Endodermal cell (in vitro differentiated cells): ENCODE results near the gene KNSTRN. TPM values are rescaled to one million over a fixed set of nuclear protein-coding genes. Genes with fewer than 3 reads are reported as not detected.

Source experiments
- DNase-seq: peaks from one replicate; pipeline ENCODE4 v3.0.0-alpha.2; 2017
- H3K27ac ChIP-seq: 2 replicates; pipeline ENCODE4 v1.5.1; 2013; ENCODE audit warnings: mild to moderate bottlenecking, low read depth, low read length, moderate library complexity
- H3K27me3 ChIP-seq: 2 replicates; pipeline ENCODE4 v1.6.1; 2013; ENCODE audit warnings: mild to moderate bottlenecking, low read length, moderate library complexity; ENCODE audit not compliant: insufficient read depth, control insufficient read depth, poor library complexity, severe bottlenecking
- H3K36me3 ChIP-seq: 2 replicates; pipeline ENCODE4 v1.7.0; 2013; ENCODE audit warnings: mild to moderate bottlenecking, low read length, moderate library complexity; ENCODE audit not compliant: control insufficient read depth, insufficient read depth
- H3K4me1 ChIP-seq: one replicate; pipeline ENCODE4 v1.7.0; 2013; ENCODE audit warnings: low read length; ENCODE audit not compliant: control insufficient read depth, insufficient read depth
- H3K4me3 ChIP-seq: 2 replicates; pipeline ENCODE4 v1.5.1; 2013; ENCODE audit warnings: mild to moderate bottlenecking, low read length, moderate library complexity
- H3K9ac ChIP-seq: 2 replicates; pipeline ENCODE4 v1.6.1; 2013; ENCODE audit warnings: mild to moderate bottlenecking, low read length, moderate library complexity; ENCODE audit not compliant: poor library complexity, severe bottlenecking; ENCODE audit errors: extremely low read depth
- H3K9me3 ChIP-seq: 2 replicates; pipeline ENCODE4 v1.6.1; 2013; ENCODE audit warnings: mild to moderate bottlenecking, low read length, moderate library complexity; ENCODE audit not compliant: control insufficient read depth
- H3K27ac Mint-ChIP-seq: 2 replicates; pipeline ENCODE4 v1.8.0; 2020; ENCODE audit warnings: mixed read lengths
- H3K27me3 Mint-ChIP-seq: 2 replicates; pipeline ENCODE4 v1.8.0; 2021; ENCODE audit warnings: mild to moderate bottlenecking, mixed read lengths; ENCODE audit not compliant: insufficient read depth
- H3K36me3 Mint-ChIP-seq: 2 replicates; pipeline ENCODE4 v1.8.0; 2020; ENCODE audit warnings: low read depth, mixed read lengths
- H3K4me1 Mint-ChIP-seq: 2 replicates; pipeline ENCODE4 v1.8.0; 2020; ENCODE audit warnings: mixed read lengths
- H3K4me3 Mint-ChIP-seq: 2 replicates; pipeline ENCODE4 v1.8.0; 2020; ENCODE audit warnings: mild to moderate bottlenecking, moderate library complexity, mixed read lengths
- H3K9me3 Mint-ChIP-seq: 2 replicates; pipeline ENCODE4 v1.8.0; 2020; ENCODE audit warnings: mild to moderate bottlenecking, mixed read lengths
- WGBS, 2 experiments: methylation state at CpG; one replicate each; pipeline versions ENCODE4 v1.1.5 to v1.1.7; 2013; ENCODE audit warnings: missing lambda C conversion rate in 2 of 2, mixed read lengths in 1 of 2; ENCODE audit not compliant: insufficient coverage in 1 of 2, insufficient read length in 1 of 2; 5-methylcytosine and 5-hydroxymethylcytosine counted together
- total RNA-seq, 2 donors: library from RNA; stranded (reverse); fragmentation: NEBNext Ultra II Directional in 1 of 2; extraction: Animal tissue kit (Norgen Biotek cat#: 25700) in 1 of 2; gene quantifications; 2 replicates in 1 of 2; 3 replicates in 1 of 2; pipeline ENCODE4 v1.2.1, GENCODE V29; 2021
- TF ChIP-seq, protein P1 (sequence below): fragments of 200-600 bp; sonication (generic); conservative IDR thresholded peaks from 2 replicates; pipeline ENCODE4 v1.5.0; 2021; ENCODE audit warnings: antibody characterized with exemption, mild to moderate bottlenecking

The KNSTRN gene
- total RNA-seq, 2 donors from 2014 or later: 57.6 to 92.4 TPM

DNA sequence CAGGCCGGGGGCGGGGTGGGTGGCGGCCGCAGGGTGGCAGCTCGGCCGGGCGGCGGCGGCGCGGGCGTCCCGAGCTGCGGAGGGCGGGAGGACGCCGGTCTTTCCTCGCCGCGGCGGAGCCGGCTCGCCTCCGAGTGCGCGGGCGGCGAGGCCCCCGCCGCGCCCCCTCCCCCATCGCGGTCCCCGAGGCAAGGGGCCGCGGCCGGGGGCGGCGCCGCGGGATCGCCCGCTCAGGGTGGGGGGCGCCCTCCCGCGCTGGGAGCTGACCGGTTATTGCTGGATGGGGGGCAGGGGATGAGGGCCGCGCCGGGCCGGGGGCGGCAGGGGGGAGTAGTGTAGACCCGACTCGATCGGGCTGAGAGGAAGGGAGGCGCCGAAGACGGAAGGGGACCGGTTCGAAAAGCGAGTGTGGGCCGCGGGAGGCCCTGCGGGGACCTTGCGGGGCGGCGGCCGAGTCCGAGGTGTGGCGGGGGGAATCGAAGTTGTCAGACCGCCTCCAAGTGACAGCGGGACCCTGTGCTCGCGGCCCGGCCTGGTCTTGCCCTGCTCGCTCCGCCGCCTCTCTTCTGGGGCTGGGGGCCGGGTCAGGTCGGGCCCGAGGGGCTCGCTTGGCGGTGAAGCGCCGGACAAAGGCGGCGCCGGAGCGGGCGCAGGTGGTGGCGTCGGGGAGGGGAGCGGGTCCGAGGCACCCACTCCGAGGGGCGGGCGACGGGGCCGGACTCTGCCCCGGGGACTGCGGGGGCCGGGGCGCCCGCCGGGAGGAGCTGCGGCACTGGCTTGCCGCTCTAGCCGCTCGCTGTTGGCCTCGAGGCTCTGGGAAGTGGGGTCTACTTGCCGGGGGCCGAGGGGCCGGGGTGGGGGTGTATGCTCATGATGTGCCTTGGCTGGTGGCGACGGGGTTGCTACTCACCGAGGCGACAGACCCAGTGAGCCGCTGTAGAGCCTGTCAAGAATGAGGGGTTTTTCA is 59.3 kb downstream of the KNSTRN start:
- H3K27me3 Mint-ChIP-seq: peaks cover 14% of the 10 kb centered on the region
- Histone ChIP-seq H3K36me3 (no peaks in the 10 kb centered on the region), H3K9me3 (no peaks in the 10 kb centered on the region), H3K4me1 (peaks cover 18% of the 10 kb centered on the region), H3K27me3 (peaks cover 16% of the 10 kb centered on the region), H3K27ac (peak overlapping the region; percentile 38), H3K4me3 (peak overlapping the region; percentile 79), H3K9ac (peak overlapping the region; percentile 51)
- no peaks in the 10 kb centered on the region for H3K9me3 Mint-ChIP-seq
- peak overlapping the region; percentile 85 for H3K4me3 Mint-ChIP-seq
- H3K4me1 Mint-ChIP-seq: peaks cover 57% of the 10 kb centered on the region
- peak overlapping the region; percentile 70 for H3K27ac Mint-ChIP-seq
- no peaks in the 10 kb centered on the region for H3K36me3 Mint-ChIP-seq
- DNase-seq: peak; percentile 72
- TF ChIP-seq, protein P1, sequence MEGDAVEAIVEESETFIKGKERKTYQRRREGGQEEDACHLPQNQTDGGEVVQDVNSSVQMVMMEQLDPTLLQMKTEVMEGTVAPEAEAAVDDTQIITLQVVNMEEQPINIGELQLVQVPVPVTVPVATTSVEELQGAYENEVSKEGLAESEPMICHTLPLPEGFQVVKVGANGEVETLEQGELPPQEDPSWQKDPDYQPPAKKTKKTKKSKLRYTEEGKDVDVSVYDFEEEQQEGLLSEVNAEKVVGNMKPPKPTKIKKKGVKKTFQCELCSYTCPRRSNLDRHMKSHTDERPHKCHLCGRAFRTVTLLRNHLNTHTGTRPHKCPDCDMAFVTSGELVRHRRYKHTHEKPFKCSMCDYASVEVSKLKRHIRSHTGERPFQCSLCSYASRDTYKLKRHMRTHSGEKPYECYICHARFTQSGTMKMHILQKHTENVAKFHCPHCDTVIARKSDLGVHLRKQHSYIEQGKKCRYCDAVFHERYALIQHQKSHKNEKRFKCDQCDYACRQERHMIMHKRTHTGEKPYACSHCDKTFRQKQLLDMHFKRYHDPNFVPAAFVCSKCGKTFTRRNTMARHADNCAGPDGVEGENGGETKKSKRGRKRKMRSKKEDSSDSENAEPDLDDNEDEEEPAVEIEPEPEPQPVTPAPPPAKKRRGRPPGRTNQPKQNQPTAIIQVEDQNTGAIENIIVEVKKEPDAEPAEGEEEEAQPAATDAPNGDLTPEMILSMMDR: peak; percentile 41
- 0 to 2% methylated on average over 23 to 119 of the region's 119 CpGs for WGBS, 2 experiments

DNA sequence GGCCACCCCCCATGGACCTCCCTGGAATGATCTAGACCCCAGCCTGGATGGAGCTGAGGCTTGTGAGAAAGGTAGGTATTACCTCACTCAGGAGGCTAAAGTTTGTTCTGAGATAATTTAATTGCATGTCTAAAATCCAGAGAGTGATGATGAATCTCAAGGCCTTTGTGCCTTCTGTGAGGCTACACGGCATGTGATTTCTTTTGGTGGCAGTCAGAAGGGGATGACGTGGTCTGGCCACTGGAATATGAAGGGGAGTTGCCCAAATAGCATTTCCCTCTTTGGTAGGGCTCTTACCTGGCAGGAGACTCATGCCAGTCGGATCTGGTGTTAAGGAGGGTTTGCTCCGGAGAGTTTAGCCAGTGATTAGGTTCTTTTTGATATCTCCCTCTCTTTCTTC is 60.7 kb downstream of the KNSTRN start:
- peak overlapping the region; percentile 85 for H3K4me3 Mint-ChIP-seq
- TF ChIP-seq, protein P1: no peak
- H3K4me3 ChIP-seq: peak overlapping the region; percentile 79

DNA sequence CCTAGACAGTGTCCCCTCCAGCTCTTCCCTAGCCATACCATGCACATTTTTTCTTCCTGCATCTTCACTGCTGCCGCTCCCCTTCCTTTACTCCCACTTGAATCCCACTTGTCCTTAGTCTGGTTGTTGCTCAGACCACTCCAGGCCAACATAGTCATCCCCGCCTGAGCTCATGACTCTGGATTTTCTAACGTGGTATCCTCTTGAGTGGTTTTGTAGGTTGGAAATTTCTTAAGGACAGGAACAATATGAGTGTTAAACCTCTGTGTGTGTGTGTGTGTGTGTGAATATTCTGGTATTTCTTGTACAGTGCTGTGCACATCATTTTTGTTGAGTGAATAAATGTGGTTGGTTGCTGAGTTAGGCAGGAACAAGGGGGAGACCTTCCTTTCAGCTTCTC is 61.3 kb downstream of the KNSTRN start:
- no peak for DNase-seq
- H3K36me3 Mint-ChIP-seq: peaks cover 7% of the 10 kb centered on the region
- peaks cover 12% of the 10 kb centered on the region for H3K4me1 ChIP-seq
- H3K27me3 ChIP-seq: no peaks in the 10 kb centered on the region
- H3K4me1 Mint-ChIP-seq: peaks cover 39% of the 10 kb centered on the region
- no peaks in the 10 kb centered on the region for H3K9me3 Mint-ChIP-seq
- no peak overlapping the region for H3K27ac Mint-ChIP-seq
- 89 to 93% methylated on average over 3 of the region's 3 CpGs for WGBS, 2 experiments
- H3K9ac ChIP-seq: no peak overlapping the region
- no peak overlapping the region for H3K27ac ChIP-seq
- H3K36me3 ChIP-seq: no peaks in the 10 kb centered on the region
- peak overlapping the region; percentile 79 for H3K4me3 ChIP-seq
- H3K4me3 Mint-ChIP-seq: peak overlapping the region; percentile 85
- no peaks in the 10 kb centered on the region for H3K9me3 ChIP-seq
- no peaks in the 10 kb centered on the region for H3K27me3 Mint-ChIP-seq
- TF ChIP-seq, protein P1: no peak

More for the DNA sequence above, 60.7 kb downstream of the KNSTRN start:
- Histone ChIP-seq H3K4me1 (peaks cover 12% of the 10 kb centered on the region), H3K27me3 (peaks cover 2% of the 10 kb centered on the region), H3K36me3 (no peaks in the 10 kb centered on the region), H3K9ac (no peak overlapping the region), H3K27ac (no peak overlapping the region), H3K9me3 (no peaks in the 10 kb centered on the region)
- peaks cover 4% of the 10 kb centered on the region for H3K27me3 Mint-ChIP-seq
- H3K9me3 Mint-ChIP-seq: no peaks in the 10 kb centered on the region
- H3K36me3 Mint-ChIP-seq: peaks cover 5% of the 10 kb centered on the region
- 79 to 100% methylated on average over 1 to 4 of the region's 4 CpGs for WGBS, 2 experiments
- no peak overlapping the region for H3K27ac Mint-ChIP-seq
- H3K4me1 Mint-ChIP-seq: peaks cover 45% of the 10 kb centered on the region
- no peak for DNase-seq

Other genes starting within 250 kb of the KNSTRN start
- 100 to 1,000 TPM in 1 of 2 donors, 10 to 100 TPM in 1; 58.6 to 108 TPM for gene BUB1B, start 221.7 kb upstream of the KNSTRN start, total RNA-seq
- gene PAK6, start 143.7 kb upstream of the KNSTRN start, total RNA-seq: 1 to 10 TPM; 7.7 to 9.1 TPM
- gene ANKRD63, start 99.7 kb upstream of the KNSTRN start, total RNA-seq: not detected
- 1 to 10 TPM; 4.4 to 5.3 TPM for gene PLCB2, start 74.8 kb upstream of the KNSTRN start, total RNA-seq
- 1 to 10 TPM; 4.6 to 8.6 TPM for gene INAFM2, start 59.0 kb upstream of the KNSTRN start, total RNA-seq
- under 1 TPM; 0.15 to 0.42 TPM for gene CCDC9B, start 41.8 kb upstream of the KNSTRN start, total RNA-seq
- not detected for gene PHGR1, start 31.7 kb upstream of the KNSTRN start, total RNA-seq
- gene DISP2, start 24.5 kb upstream of the KNSTRN start, total RNA-seq: under 1 TPM; 0.04 to 0.40 TPM
- 10 to 100 TPM; 90.6 to 98.7 TPM for gene IVD, start 23.1 kb downstream of the KNSTRN start, total RNA-seq
- gene BAHD1, start 58.2 kb downstream of the KNSTRN start, total RNA-seq: 10 to 100 TPM; 23.5 to 30.1 TPM
- 10 to 100 TPM; 33.7 to 43.0 TPM for gene CHST14, start 88.3 kb downstream of the KNSTRN start, total RNA-seq
- gene CCDC32, start 182.3 kb downstream of the KNSTRN start, total RNA-seq: 10 to 100 TPM; 14.9 to 16.8 TPM
- gene RPUSD2, start 186.6 kb downstream of the KNSTRN start, total RNA-seq: 10 to 100 TPM; 16.5 to 20.5 TPM
- gene KNL1, start 211.5 kb downstream of the KNSTRN start, total RNA-seq: 10 to 100 TPM; 17.6 to 32.6 TPM